ENCODE measurements around the gene ZNHIT1.
A peak's percentile ranks its signal among the peaks of the same experiment; 100 is the strongest.
"Not testable (repeated sequence)": the region's sequence is repeated elsewhere in the genome, so short reads cannot be mapped to it uniquely, and the experiment has no call there.

The ZNHIT1 gene

GRCh38 chr7:101243646-101244374 is 25.8 kb downstream of the ZNHIT1 start:
- no peak for DNase-seq

DNA sequence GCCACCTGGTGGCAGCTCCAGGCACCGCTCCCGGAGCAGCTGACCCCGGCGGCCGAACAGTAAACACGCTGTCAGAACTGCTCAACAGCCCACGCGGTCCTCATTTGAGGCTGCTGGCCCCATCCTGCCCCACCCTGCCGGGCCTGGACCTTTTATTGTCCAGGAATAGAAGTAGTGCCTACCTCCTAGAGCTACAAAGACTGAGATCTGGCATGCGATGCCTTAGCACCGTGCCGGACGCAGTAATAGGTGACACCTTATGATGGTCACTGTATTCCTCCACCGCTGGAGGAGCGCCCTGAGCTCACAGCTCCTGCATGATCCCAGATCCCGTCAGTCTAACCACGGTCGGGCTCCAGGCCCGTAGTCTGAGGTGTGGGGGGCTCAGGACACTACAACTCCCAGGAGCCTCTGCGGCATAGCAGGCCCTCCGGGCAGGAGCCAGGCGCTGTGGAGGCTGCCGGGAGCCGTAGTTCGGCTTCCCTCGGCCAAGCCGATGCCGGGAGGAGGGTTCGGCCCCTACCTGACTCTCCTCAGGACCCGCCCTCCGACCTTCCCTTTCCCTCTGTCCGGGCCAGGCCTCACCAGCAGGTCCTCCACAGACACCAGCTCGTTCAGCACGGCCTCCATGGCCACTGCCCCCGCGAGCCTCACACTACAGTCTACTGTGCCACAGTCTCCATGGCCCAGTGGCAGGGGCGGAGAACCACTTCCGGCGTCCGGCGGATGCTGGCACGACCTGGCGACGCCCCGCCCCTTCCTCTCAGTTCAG is 26.6 kb downstream of the ZNHIT1 start, which contains the start of gene FIS1:
Gene FIS1 (minus strand): TSS at position 707 of the 772 bp plus-strand sequence. CDS start 77 bp downstream, at position 630.
- peak; percentile 82 for DNase-seq

DNA sequence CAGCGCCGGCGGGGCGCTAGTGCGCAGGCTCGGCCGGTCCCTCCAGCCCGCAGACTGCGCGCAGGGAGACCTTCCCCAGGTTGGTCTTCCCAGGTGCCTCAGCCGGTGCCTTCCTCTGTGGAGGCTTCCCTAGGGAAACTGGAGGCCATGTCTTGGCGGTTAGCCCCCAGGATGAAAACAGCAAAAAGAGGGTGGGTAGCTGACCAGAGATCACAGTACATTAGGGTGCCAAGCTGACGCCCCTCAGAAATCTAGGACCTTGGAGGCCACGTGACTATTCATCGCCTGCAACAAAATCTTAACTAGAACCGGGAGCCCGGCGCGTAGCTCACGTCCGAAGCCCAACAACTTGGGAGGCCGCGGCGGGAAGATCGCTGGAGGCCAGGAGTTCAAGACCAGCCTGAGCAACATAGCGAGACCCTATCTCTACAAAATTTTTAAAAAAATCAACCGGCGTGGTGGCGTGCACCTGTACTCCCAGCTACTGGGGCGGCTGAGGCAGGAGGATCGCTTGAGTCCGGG is 27.2 kb downstream of the ZNHIT1 start:
- DNase-seq: no peak

GRCh38 chr7:101248276-101248675 is 30.3 kb downstream of the ZNHIT1 start:
- no peak for DNase-seq

- DNase-seq: no peak
Measured at GRCh38 chr7:101250324-101250723, 32.4 kb downstream of the ZNHIT1 start.

DNA sequence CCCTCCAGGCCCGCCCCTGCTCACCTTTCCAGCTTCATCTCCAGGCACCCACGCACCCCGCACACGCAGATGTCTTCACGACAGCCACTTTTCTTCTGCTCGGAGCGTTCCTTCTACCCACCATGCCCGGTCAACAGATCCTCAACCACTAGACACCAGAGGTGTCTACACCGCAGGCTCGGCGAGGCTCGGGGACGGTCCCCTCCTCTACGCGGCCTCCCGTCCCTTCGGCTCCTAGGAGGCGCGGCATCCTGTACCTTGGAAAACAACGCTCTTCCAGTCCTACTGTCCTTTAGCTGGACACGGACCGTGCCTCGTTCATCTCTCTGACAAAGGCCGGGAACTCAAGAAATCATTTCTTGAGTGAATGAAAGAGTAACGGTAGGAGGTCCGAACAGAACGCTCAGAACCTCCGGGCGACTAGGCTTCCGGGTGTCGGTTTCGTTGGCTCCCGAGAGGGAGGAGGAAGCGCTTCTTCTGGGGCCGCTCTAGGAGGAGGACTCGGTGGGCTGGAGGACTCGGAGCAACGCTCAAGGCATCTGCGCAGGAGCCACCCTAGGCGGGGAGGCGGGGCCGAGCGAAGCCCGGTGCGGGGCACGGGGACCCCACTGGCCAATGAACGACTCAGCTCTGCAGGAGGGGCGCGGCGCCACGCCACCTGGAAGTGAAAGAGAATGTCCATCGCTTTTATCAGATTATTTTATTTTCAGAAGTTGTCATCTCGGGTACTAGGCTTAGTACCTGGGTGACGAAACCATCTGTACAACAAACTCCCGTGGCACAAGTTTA is 34.1 kb downstream of the ZNHIT1 start:
- peak; percentile 90 for DNase-seq

DNA sequence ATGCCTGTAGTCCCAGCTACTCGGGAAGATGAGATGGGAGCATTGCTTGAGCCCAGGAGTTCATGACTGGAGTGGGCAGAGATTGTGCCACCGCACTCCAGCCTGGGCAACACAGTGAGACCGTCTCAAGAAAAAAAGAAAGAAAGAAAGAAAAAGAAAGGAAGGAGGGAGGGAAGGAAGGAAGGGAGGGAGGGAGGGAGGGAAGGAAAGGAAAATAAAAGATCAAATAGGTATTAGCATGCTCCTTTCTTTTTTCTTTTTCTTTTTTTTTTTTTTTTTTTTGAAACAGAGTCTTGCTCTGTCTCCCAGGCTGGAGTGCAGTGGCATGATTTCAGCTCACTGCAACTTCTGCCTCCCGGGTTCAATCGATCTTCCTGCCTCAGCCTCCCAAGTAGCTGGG is 35.2 kb downstream of the ZNHIT1 start:
- not testable (repeated sequence) for DNase-seq

GRCh38 chr7:101255796-101256195 is 37.8 kb downstream of the ZNHIT1 start:
- DNase-seq: no peak

DNA sequence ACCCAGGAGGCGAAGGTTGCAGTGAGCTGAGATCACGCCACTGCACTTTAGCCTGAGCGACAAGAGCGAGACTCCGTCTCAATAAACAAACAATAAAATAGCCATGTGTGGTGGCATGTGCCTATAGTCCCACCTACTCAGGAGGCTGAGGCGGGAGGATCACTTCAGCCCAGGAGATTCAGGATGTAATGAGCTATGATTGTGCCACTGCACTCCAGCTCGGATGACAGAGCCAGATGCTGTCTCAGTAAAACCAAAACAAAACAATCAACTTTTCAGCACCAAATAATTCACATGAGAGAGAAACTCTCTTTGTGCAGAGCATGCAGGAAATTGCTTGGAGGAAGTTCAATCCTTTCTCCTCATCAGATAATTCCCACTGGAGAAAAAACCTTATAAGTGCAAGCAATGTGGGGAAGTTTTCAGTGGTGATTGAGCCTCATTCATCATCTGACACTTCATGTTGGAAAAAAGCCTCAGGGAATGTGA is 40.3 kb downstream of the ZNHIT1 start:
- no peak for DNase-seq

DNA sequence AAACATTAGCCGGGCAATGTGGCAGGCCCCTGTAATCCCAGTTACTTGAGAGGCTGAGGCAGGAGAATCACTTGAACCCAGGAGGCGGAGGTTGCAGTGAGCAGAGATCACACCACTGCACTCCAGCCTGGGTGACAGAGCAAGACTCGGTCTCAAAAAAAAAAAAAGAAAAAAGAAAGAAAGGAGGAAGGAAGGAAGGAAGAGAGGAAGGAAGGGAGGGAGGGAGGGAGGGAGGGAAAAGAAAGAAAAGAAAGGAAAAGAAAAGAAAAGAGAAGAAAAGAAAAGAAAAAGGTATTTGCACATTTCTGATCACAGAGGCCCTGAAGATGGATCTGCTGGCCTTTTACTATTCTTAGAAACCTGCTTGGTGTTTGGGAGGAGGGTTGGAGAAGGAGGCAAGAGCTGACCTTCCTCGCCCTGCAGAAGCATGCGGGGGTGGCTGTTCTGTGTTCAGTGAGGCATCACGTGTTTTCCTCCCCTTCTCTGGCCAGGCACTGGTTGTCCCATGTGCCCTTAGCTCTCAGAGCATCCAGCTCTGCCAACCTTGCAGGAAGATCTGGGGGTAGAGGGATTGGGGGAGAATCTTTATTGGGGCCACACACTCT is 46.2 kb downstream of the ZNHIT1 start:
- not testable (repeated sequence) for DNase-seq

DNA sequence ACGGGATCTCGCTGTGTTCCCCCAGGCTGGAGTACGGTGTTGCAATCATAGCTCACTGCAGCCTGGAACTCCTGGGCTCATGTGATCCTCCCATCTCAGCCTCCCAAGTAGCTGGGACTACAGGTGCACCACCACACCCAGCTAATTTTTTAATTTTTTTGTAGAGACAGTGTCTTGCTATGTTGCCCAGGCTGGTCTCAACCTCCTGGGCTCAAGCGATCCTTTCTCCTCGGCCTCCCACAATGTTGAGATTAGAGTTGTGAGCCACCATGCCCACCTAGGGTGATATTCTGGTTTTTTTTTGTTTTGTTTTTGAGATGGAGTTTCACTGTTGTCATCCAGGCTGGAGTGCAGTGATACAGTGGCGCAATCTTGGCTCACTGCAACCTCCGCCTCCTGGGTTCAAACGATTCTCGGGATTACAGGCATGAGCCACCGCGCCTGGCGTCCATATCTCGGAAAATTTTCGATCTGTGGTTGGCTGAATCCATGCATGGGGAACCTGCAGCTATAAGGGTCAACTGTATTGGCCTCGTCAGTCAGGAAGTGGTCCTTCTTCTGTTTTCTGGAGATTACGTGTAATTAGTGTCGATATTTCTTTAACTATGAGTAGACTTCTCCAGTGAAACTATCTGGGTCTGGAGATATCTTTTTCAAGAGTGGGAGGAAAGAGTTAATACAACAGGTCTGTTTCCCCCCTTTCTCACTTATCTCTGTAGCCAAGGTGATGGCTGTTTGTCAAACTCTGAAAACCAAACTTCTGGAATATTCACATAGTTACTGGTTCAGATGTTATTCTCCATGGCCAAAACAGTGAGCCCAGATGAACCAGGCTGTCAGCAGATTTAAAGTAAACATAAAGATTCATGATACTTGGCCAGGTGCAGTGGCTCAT is 47.9 kb downstream of the ZNHIT1 start:
- DNase-seq: no peak

DNA sequence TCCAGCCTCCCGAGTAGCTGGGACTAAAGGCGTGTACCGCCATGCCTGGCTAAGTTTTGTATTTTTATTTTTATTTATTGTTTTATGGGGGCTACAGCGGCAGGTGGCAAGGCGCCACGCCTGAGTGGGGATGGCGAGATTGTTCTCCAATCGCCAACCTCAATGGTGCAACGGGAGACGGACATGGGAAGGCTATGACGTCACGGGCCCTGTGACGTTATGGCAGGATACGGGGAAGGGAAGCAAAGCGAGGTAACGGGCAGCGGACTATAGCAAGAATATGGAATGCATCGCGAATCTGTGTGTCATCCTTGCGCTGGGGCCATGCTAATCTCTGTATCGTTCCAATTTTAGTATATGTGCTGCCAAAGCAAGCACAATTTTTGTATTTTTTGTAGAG is 51.7 kb downstream of the ZNHIT1 start:
- no peak for DNase-seq

GRCh38 chr7:101271021-101271420 is 53.1 kb downstream of the ZNHIT1 start:
- DNase-seq: no peak

DNA sequence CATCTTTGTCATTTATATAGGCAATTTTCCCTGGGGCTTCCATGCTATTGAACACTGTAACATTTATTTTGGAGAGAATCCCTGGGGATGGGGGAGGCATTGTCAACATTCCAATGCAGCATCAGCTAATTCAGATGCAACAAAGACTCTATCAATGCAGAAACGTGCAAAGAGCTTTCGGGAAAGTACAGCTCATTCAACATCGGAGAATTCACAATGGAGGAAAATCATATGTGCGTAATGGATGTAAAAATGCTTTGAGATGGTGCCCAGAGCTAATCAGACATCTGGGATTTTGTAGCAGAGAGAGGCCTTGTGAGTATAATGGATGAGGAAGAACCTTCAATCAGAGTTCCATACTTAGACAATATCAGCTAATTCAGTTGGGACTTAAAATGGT is 55.2 kb downstream of the ZNHIT1 start:
- DNase-seq: no peak

Data from T1000 (cell line).